GM19351 (cell line): ENCODE data around the gene RASGRF1.
"Not testable (repeated sequence)": the region's sequence is repeated elsewhere in the genome, so short reads cannot be mapped to it uniquely, and the experiment has no call there.

Experiments used
- ATAC-seq: cut with Tn5 transposase; IDR thresholded peaks from one replicate; pipeline ENCODE4 v1.9.1; 2021; ENCODE audit warnings: mild to moderate bottlenecking, moderate library complexity; ENCODE audit not compliant: unreplicated experiment

The RASGRF1 gene

GRCh38 chr15:79041601-79042168 is 48.9 kb downstream of the RASGRF1 start:
- ATAC-seq, result no peak

DNA sequence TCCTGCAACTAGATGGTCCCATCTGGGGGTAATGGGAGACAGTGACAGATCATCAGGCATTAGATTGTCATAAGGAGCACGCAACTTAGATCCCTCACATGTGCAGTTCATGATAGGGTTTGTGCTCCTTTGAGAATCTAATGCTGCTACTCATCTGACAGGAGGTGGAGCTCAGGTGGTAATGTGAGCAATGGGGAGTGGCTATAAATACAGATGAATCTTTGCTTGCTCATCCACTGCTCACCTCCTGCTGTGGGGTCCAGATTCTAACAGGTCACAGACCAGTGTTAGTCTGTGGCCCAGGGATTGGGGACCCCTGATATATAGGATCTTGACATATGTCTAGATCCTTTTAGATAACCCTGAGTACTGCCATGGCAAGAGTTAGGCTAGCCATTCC is 52.7 kb downstream of the RASGRF1 start:
- ATAC-seq, result no peak

- ATAC-seq, result no peak
Measured at GRCh38 chr15:79036323-79036722, 54.3 kb downstream of the RASGRF1 start.

- no peak for ATAC-seq
Measured at GRCh38 chr15:79035814-79036213, 54.8 kb downstream of the RASGRF1 start.

GRCh38 chr15:79035111-79035601 is 55.4 kb downstream of the RASGRF1 start:
- peak; percentile 89 for ATAC-seq

DNA sequence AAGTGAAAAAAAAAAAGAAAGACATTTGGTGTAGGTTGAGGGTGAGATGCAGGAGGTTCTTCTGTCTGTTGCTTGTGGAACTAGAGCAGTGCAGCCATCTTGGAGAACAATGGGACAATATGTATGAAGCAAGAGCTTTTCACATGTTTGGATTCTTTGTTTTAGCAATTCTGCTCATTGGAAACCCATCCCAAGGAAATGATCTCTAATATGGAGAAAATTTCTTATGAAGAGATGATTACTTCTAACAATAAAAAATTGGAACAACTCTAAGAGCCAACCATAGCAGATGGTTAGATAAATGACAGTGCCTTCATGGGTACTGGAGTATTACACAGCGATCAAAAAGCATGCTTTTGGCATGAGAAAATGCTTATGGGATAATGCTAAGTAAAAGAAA is 56.3 kb downstream of the RASGRF1 start:
- ATAC-seq, result no peak

DNA sequence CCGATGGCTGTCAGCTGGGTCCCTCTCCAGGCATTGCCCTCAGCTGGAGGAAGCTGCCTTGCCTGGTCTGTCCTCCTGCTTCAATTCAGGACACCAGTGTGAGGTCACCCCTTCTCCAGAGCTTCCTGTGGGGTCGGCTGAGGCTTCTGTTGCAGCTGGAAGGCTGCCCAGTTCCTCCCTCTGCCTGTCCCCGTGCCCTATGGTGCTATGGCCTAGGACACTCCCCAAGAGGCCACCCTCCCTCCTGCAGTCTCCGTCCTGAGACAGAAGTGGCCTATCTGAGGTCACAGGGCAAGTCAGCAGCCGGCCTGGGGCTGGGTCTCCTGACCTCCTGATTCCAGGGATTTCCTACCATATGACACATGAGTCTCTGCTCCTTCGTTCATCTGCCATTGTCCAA is 57.9 kb downstream of the RASGRF1 start:
- ATAC-seq, result no peak

GRCh38 chr15:79031821-79032220 is 58.8 kb downstream of the RASGRF1 start:
- ATAC-seq, result no peak

GRCh38 chr15:79031201-79031600 is 59.4 kb downstream of the RASGRF1 start:
- no peak for ATAC-seq

- no peak for ATAC-seq
Measured at GRCh38 chr15:79030470-79030869, 60.1 kb downstream of the RASGRF1 start.

DNA sequence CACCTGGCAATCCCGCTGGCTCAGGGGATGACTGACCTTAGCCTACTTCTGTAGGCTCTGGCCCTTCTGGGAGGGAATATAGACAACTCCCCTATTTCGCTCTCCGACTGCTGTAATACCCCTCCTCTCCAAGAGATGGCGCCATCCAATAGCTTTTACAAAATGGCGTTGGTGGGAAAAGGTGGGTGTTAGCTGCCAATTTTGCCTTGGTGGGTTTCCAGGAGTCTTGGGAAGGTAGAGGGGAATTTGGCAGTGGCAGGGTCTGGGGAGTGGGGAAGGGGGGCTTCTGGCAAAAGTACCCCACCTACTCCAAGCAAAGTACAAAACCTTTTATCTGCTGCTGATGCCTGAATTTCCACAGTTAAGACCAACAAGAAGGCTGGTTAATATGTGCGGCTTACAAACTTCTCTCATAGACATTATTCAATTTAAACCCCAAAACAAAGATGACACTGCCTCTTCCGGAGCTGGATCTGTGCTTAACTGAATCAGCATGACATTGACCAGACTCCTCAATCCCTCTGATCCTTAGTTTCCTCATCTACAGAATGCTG is 62.1 kb downstream of the RASGRF1 start:
- no peak for ATAC-seq

DNA sequence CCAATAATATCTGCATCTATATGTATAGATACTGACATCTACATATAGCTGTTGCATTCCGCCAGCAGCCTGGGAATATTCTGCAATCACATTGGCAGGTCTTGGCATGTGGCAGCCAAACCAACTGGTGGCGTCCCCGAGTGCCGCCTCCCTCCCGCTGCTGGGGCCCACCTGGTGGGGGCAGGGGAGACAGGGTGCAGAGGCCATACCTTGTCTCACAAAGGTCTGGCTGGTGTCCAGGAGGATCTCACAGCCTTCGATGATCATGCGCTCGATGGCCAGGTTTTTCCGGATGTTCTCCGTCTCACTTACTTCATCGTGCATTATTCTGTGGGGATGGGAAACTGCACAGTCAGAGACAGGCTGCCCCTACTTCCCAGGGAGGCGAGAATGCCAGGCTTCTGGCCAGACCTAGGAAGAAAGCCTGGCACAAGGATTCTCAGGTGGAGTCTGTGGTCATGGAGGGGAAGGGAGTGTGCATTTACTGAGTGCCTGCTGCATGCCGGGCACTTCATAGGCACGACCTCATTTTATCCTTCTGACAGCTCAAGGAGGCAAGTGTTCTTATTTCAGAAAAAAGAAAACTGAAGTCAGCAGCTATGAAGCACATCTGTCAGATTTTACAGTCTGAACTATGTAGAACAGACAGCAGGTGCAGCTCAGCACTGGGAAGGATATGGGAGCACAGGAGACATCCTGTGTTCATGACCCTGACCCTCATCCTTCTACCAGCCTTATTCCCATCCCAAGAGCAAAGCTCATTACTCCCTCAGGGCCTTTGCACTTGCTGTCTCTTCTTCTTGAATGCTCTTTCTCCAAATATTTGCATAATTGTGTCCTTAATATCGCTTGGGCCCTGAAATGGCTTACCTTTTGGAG is 62.8 kb downstream of the RASGRF1 start:
- no peak for ATAC-seq

- ATAC-seq, result no peak
Measured at GRCh38 chr15:79025802-79026201, 64.8 kb downstream of the RASGRF1 start.

GRCh38 chr15:79025201-79025600 is 65.4 kb downstream of the RASGRF1 start:
- no peak for ATAC-seq

- not testable (repeated sequence) for ATAC-seq
Measured at GRCh38 chr15:79024493-79024892, 66.1 kb downstream of the RASGRF1 start.

DNA sequence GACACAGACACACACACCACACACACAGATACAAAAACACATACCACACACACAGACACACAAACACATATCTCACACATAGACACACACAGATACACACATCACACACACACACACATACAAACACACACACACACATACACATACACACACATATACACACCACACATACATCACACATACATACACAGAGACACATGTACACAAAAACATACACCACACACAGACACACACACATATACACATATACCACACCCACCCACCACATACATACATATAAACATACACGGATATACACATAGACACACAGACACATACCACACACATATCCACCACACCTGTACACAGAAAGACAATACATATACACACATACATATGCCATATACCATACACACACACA is 66.7 kb downstream of the RASGRF1 start:
- no peak for ATAC-seq

GRCh38 chr15:79023546-79023890 is 67.1 kb downstream of the RASGRF1 start:
- ATAC-seq, result no peak

GRCh38 chr15:79018960-79019359 is 71.6 kb downstream of the RASGRF1 start:
- no peak for ATAC-seq

DNA sequence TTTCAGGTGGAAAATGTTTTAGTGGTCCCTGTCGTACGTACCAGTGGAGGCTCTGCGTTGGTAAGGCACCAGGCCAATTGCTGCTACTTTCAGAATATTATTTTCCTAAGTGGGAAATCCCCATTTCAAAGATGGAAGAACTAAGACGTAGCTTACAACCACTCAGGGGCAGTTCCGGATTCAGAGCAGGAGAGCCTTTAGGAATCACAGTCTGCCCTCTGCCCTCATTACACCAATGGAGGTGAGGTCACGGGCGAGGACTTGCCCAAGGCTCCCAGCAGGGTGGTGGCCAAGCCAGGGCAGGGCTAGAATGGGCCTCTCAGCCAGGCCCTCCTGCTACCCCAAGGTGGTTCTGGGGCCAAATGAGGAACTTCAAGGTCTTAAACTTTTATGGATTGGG is 72.6 kb downstream of the RASGRF1 start:
- ATAC-seq, result no peak

DNA sequence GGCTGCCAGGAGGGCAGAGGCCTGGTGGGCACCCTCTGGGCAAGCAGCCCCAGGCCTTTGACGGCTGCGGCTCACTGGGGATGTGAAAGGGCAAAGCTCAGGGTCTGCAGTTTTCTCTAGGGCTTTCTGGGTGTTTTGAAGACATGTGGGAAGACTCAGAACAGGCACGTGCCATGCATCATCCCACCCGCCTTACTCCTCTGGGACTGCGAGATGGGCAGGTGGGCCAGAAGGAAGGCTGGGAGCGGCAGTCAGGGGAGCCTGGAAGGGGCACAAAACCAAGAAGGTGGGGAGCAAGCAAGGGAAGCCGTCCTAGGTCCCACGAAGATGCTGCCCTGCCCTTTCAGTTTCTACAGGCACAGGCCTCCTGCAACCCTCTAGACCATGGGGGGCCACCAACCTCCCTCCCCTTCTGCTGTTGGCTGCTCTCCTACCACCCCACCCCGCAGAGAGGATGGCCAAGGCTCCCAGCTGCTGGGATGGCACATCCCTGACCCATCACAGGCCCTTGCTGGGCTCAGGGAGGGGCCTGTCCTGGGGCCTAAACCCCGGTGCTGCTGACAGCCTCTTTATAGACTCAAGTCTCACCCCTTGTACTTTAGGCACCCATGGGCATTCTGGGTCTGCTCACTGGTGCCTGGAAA is 73.9 kb downstream of the RASGRF1 start:
- ATAC-seq, result no peak

DNA sequence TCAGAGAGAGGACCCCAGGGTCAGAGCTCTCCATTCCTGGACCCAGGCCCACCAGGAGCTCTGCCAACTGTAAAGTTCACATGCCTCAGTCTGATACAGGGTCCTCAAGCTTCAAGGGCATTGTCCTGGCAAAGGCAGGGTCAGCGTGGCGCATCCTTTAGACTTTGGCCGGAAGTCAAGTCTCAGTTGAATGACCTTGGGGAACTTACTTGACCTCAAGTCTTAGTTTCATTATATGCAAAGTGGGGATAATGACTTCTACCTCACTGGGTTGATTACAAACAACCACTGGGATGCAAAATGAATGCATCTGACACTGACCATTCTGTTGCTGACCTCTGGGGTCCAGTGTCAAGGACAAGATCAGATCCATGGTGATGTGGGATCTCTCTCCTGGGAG is 75.2 kb downstream of the RASGRF1 start:
- ATAC-seq, result peak; percentile 62

- ATAC-seq, result no peak
Measured at GRCh38 chr15:79010278-79010677, 80.3 kb downstream of the RASGRF1 start.
